Neuronal stem cell (in vitro differentiated cells): ENCODE data around the gene CADPS.

ENCODE experiments used
- DNase-seq: peaks from one replicate; pipeline ENCODE4 v3.0.0-alpha.2; 2013; ENCODE audit warnings: low spot score
- H2AFZ ChIP-seq: one replicate; pipeline ENCODE4 v1.6.1; 2013; ENCODE audit warnings: mild to moderate bottlenecking, low read length, inconsistent platforms
- H2AK5ac ChIP-seq: 2 replicates; pipeline ENCODE4 v1.6.1; 2013; ENCODE audit warnings: low read depth, mild to moderate bottlenecking, inconsistent platforms, low read length, moderate library complexity, mixed read lengths
- H2BK120ac ChIP-seq: 2 replicates; pipeline ENCODE4 v1.6.1; 2013; ENCODE audit warnings: low read depth, mild to moderate bottlenecking, inconsistent platforms, low read length, moderate library complexity, mixed read lengths
- H2BK12ac ChIP-seq: one replicate; pipeline ENCODE4 v1.6.1; 2013; ENCODE audit warnings: low read length, inconsistent platforms
- H2BK15ac ChIP-seq: 2 replicates; pipeline ENCODE4 v1.6.1; 2013; ENCODE audit warnings: mild to moderate bottlenecking, low read length, inconsistent platforms, mixed read lengths
- H2BK5ac ChIP-seq: one replicate; pipeline ENCODE4 v1.6.1; 2013; ENCODE audit warnings: inconsistent platforms, mild to moderate bottlenecking, low read length, moderate library complexity
- H3K14ac ChIP-seq: one replicate; pipeline ENCODE4 v1.6.1; 2013; ENCODE audit warnings: low read length, inconsistent platforms
- H3K18ac ChIP-seq: 2 replicates; pipeline ENCODE4 v1.6.1; 2013; ENCODE audit warnings: low read length, inconsistent platforms
- H3K23ac ChIP-seq: 2 replicates; pipeline ENCODE4 v1.6.1; 2013; ENCODE audit warnings: low read depth, mild to moderate bottlenecking, mixed read lengths, low read length, inconsistent platforms; ENCODE audit not compliant: poor library complexity
- H3K27ac ChIP-seq: replicated peaks from 3 replicates; pipeline ENCODE4 v1.5.1; 2013; ENCODE audit warnings: low read length, inconsistent platforms
- H3K27me3 ChIP-seq, 3 experiments: 2 replicates each; pipeline ENCODE4 v1.6.1; 2013; ENCODE audit warnings: low read length in 3 of 3, mild to moderate bottlenecking in 2 of 3, inconsistent platforms in 1 of 3, low read depth in 1 of 3, mixed read lengths in 1 of 3, moderate library complexity in 1 of 3; ENCODE audit not compliant: control insufficient read depth in 3 of 3, insufficient read depth in 3 of 3
- H3K36me3 ChIP-seq, 2 donors: replicated peaks in 1 of 2; 2 replicates each; pipeline ENCODE4 v1.6.1; 2013; ENCODE audit warnings: low read length in 2 of 2; ENCODE audit not compliant: control insufficient read depth in 2 of 2, insufficient read depth in 2 of 2
- H3K4ac ChIP-seq: 2 replicates; pipeline ENCODE4 v1.6.1; 2013; ENCODE audit warnings: inconsistent platforms, mild to moderate bottlenecking, low read length, moderate library complexity
- H3K4me1 ChIP-seq, 2 donors: 1 replicate in 1 of 2; 2 replicates in 1 of 2; pipeline ENCODE4 v1.6.1; 2013; ENCODE audit warnings: low read length in 2 of 2, low read depth in 1 of 2; ENCODE audit not compliant: control insufficient read depth in 2 of 2, insufficient read depth in 1 of 2
- H3K4me2 ChIP-seq: one replicate; pipeline ENCODE4 v1.6.1; 2013; ENCODE audit warnings: mild to moderate bottlenecking, low read length, inconsistent platforms; ENCODE audit not compliant: insufficient read depth, poor library complexity, severe bottlenecking
- H3K4me3 ChIP-seq, 2 donors: 2 replicates each; pipeline ENCODE4 v1.5.1; 2013; ENCODE audit warnings: low read length in 2 of 2, mild to moderate bottlenecking in 2 of 2, inconsistent platforms in 1 of 2, moderate library complexity in 1 of 2
- H3K79me1 ChIP-seq: one replicate; pipeline ENCODE4 v1.6.1; 2013; ENCODE audit warnings: low read depth, mild to moderate bottlenecking, inconsistent platforms, low read length, moderate library complexity
- H3K9ac ChIP-seq: one replicate; pipeline ENCODE4 v1.6.1; 2013; ENCODE audit warnings: mild to moderate bottlenecking, low read depth, low read length, inconsistent platforms; ENCODE audit not compliant: poor library complexity
- H3K9me3 ChIP-seq, 2 donors: replicated peaks in 1 of 2; 2 replicates each; pipeline versions ENCODE3 to v1.6.1; 2013; ENCODE audit warnings: low read length in 2 of 2, mild to moderate bottlenecking in 2 of 2, inconsistent platforms in 1 of 2, low read depth in 1 of 2, mixed read lengths in 1 of 2, moderate library complexity in 1 of 2; ENCODE audit not compliant: control insufficient read depth in 2 of 2, insufficient read depth in 1 of 2
- H4K8ac ChIP-seq: one replicate; pipeline ENCODE4 v1.6.1; 2013; ENCODE audit warnings: low read depth, mild to moderate bottlenecking, inconsistent platforms, low read length, moderate library complexity
- H4K91ac ChIP-seq: one replicate; pipeline ENCODE4 v1.6.1; 2013; ENCODE audit warnings: low read length, low read depth, mild to moderate bottlenecking, inconsistent platforms; ENCODE audit not compliant: poor library complexity
- WGBS, 2 donors: extraction: QIAGEN DNeasy Blood & Tissue Kit; methylation state at CpG; one replicate each; pipeline ENCODE4 v1.1.7; 2013; ENCODE audit warnings: missing lambda C conversion rate in 2 of 2, mixed read lengths in 1 of 2; ENCODE audit not compliant: insufficient read length in 2 of 2, insufficient replicate concordance in 1 of 2; ENCODE audit errors: extremely low coverage in 2 of 2; 5-methylcytosine and 5-hydroxymethylcytosine counted together

The CADPS gene

GRCh38 chr3:62521464-62522105, 353.6 kb downstream of the CADPS start:
- Histone ChIP-seq H3K18ac (no peak overlapping the region), H2BK15ac (no peak overlapping the region), H3K27me3 (peaks cover 0 to 26% (median 1%) of the 10 kb centered on the region in 3 experiments), H3K4me1 (no peaks in the 10 kb centered on the region), H2BK12ac (no peak overlapping the region), H3K9me3 (no peaks in the 10 kb centered on the region), H3K23ac (no peak overlapping the region), H2AK5ac (no peak overlapping the region), H3K79me1 (no peaks in the 10 kb centered on the region), H3K36me3 (no peaks in the 10 kb centered on the region), H3K4ac (no peak overlapping the region), H2BK5ac (no peak overlapping the region), H3K27ac (no peak overlapping the region), H3K4me2 (no peak overlapping the region), H2BK120ac (no peak overlapping the region), H3K14ac (no peak overlapping the region), H4K8ac (no peak overlapping the region), H3K9ac (no peak overlapping the region), H3K4me3 (no peak overlapping the region), H4K91ac (no peak overlapping the region), H2AFZ (no peak overlapping the region)
- WGBS, 2 donors: no CpG with 5 or more reads among the region's 8 CpGs
- DNase-seq: no peak

GRCh38 chr3:62503516-62503915, 371.7 kb downstream of the CADPS start:
- Histone ChIP-seq H3K14ac (no peak overlapping the region), H3K27me3 (peaks cover 0 to 21% (median 0%) of the 10 kb centered on the region in 3 experiments), H3K27ac (no peak overlapping the region), H2BK5ac (no peak overlapping the region), H3K9ac (no peak overlapping the region), H3K4me1 (peaks cover 0 to 6% of the 10 kb centered on the region in 2 donors), H3K23ac (no peak overlapping the region), H2BK12ac (no peak overlapping the region), H4K8ac (no peak overlapping the region), H4K91ac (no peak overlapping the region), H3K79me1 (no peaks in the 10 kb centered on the region), H2BK120ac (no peak overlapping the region), H2AFZ (no peak overlapping the region), H2BK15ac (no peak overlapping the region), H3K4me3 (no peak overlapping the region), H3K18ac (no peak overlapping the region), H3K4me2 (no peak overlapping the region), H3K4ac (no peak overlapping the region), H3K9me3 (no peaks in the 10 kb centered on the region), H3K36me3 (no peaks in the 10 kb centered on the region), H2AK5ac (no peak overlapping the region)
- no peak for DNase-seq
- WGBS, 2 donors: no CpG with 5 or more reads among the region's 2 CpGs

DNA sequence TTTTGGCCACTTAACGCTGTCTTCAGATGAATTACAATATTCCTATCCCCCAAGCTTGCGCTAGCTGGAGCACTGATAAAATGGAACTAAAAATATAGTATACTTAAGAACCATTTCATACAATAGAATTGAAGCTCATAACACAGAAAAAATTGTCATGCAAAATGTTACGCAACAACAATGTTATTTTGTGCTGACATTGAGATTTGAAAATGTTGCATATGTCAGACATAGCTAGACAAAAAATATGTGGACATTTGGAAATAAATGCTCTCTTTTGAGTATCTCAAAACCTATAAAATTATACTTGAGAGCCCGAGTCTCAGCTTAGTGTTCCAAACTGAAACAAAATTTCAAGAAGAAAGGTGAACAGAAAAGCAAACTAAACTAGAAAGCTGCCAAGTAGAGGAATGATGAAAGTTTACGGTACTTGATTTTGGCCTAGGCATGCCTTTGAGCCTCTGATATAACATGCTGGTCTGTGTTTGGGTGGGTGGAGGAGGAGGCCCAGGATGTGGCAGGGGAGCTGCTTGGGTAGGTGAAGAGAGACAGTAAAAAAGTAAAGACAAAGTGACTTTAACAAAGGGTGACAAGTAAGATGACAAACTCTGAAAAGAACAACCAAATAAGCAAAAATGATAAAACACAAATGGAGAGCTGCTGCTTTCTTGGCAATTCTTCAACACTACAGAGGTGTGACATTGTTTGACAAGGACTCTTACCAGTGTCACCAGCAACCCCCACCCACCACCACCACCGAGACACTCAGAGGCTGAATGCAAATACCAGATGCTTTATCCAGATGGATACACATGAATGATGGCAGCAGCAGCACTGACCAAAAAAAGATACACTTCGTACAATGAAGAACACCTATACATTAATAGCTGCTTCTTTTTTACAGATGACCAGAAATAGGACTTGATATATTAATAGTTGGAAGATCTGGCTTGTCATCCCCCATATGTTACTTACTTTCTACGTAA, 372.6 kb downstream of the CADPS start:
- Histone ChIP-seq H3K27me3 (peaks cover 0 to 21% (median 0%) of the 10 kb centered on the region in 3 experiments), H3K9ac (no peak overlapping the region), H4K8ac (no peak overlapping the region), H3K36me3 (no peaks in the 10 kb centered on the region), H2BK5ac (no peak overlapping the region), H3K4ac (no peak overlapping the region), H3K79me1 (no peaks in the 10 kb centered on the region), H2AK5ac (no peak overlapping the region), H3K4me1 (peaks cover 0 to 6% of the 10 kb centered on the region in 2 donors), H3K27ac (no peak overlapping the region), H3K9me3 (no peaks in the 10 kb centered on the region), H2BK120ac (no peak overlapping the region), H3K4me2 (no peak overlapping the region), H3K18ac (no peak overlapping the region), H2BK12ac (no peak overlapping the region), H2BK15ac (no peak overlapping the region), H4K91ac (no peak overlapping the region), H3K14ac (no peak overlapping the region), H2AFZ (no peak overlapping the region), H3K4me3 (no peak overlapping the region), H3K23ac (no peak overlapping the region)
- WGBS, 2 donors: no CpG with 5 or more reads among the region's 8 CpGs
- DNase-seq: no peak

GRCh38 chr3:62501289-62501668, 373.9 kb downstream of the CADPS start:
- Histone ChIP-seq H2BK120ac (no peak overlapping the region), H3K36me3 (no peaks in the 10 kb centered on the region), H3K4me3 (no peak overlapping the region), H3K4me1 (peaks cover 0 to 6% of the 10 kb centered on the region in 2 donors), H2BK15ac (no peak overlapping the region), H3K4me2 (no peak overlapping the region), H2AK5ac (no peak overlapping the region), H4K8ac (no peak overlapping the region), H2AFZ (no peak overlapping the region), H3K9ac (no peak overlapping the region), H3K4ac (no peak overlapping the region), H3K27me3 (peaks cover 0 to 21% (median 0%) of the 10 kb centered on the region in 3 experiments), H2BK12ac (no peak overlapping the region), H3K9me3 (no peaks in the 10 kb centered on the region), H3K27ac (no peak overlapping the region), H2BK5ac (no peak overlapping the region), H3K18ac (no peak overlapping the region), H4K91ac (no peak overlapping the region), H3K23ac (no peak overlapping the region), H3K79me1 (no peaks in the 10 kb centered on the region), H3K14ac (no peak overlapping the region)
- 100% methylated on average over 1 of the region's 3 CpGs; no CpG with 5 or more reads in 1 of the 2 donors for WGBS, 2 donors
- DNase-seq: no peak
